SU-DHL-6 (cell line): ENCODE data around the gene HEMK1.

Source experiments
- CTCF ChIP-seq: fragments of 200-600 bp; sonication (generic); IDR thresholded peaks from one replicate; pipeline ENCODE4 v1.5.1; 2017; ENCODE audit warnings: antibody characterized with exemption, mild to moderate bottlenecking, low read length, moderate library complexity; ENCODE audit not compliant: insufficient read depth, poor library complexity, severe bottlenecking
- EZH2phosphoT487 ChIP-seq: fragments of 200-600 bp; sonication (generic), shearing (Covaris generic); conservative IDR thresholded peaks from 2 replicates; pipeline ENCODE4 v1.6.1; 2018; ENCODE audit warnings: mild to moderate bottlenecking, antibody characterized with exemption, low read length, moderate library complexity, mixed read lengths

GRCh38 chr3:50594253-50594785 lies 25.0 kb downstream of the HEMK1 start:
- no peak for TF ChIP-seq CTCF
- TF ChIP-seq EZH2phosphoT487, result no peak
